ENCODE results near the gene CHD9. TPM values are rescaled to one million over a fixed set of nuclear protein-coding genes. Genes with fewer than 3 reads are reported as not detected.
"Not testable (repeated sequence)": the region's sequence is repeated elsewhere in the genome, so short reads cannot be mapped to it uniquely, and the experiment has no call there.

Gene CHD9
- total and polyA plus RNA-seq, 4 donors = 6.2 to 46.6 (median 32.5) TPM

DNA sequence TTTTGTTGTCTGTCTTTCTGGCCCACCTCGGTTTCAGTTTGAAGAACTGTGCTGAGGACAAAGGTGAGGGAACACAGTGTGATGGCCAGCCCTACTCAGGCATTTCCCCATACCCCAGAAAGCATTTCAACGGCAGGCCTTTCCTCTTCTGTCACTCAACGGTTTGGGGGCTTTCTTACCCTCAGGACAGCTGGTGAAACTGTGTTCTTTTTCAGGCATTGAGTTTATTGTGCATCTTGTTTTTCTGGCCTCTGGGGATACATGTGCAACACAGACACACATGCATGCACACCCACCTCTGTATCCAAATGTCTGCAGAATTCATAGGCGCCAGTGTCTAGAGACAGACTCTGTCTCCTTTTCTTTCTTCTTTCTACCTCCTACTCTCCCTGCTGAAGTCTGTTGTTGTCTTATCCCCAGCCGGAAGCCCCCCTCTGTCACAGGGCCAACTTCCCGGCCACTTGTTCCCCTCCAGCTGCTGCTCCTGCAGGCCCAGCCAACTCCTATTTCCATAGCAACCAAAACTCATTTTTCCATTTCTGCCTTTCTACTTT lies 17.0 kb downstream of the CHD9 start:
- no peak for DNase-seq (ENCODE audit: low spot score)
- Histone ChIP-seq H3K9me3 (ENCODE audit: control insufficient read depth in 4 of 4, low read length in 3 of 4) (no peaks in the 10 kb centered on the region), H3K36me3 (ENCODE audit: control insufficient read depth in 4 of 4, insufficient read depth in 3 of 4, low read depth in 1 of 4, low read length in 3 of 4) (peaks cover 0 to 5% (median 1%) of the 10 kb centered on the region in 4 donors), H3K4me1 (ENCODE audit: control insufficient read depth in 4 of 4, insufficient read depth in 4 of 4, low read length in 3 of 4) (peaks cover 6 to 22% (median 9%) of the 10 kb centered on the region in 4 donors), H3K27me3 (ENCODE audit: control insufficient read depth in 4 of 4, insufficient read depth in 4 of 4, low read length in 3 of 4) (no peaks in the 10 kb centered on the region), H3K9ac (ENCODE audit: low read depth in 1 of 2, low read length in 2 of 2) (no peak overlapping the region), H3K4me3 (ENCODE audit: low read depth in 1 of 3, low read length in 3 of 3) (no peak overlapping the region), H3K27ac (ENCODE audit: low read depth in 1 of 2, low read length in 2 of 2) (peak overlapping the region; percentile 14 to 61)
- WGBS = 33% methylated on average over 6 of the region's 6 CpGs
- peak; percentile 46 for TF ChIP-seq SP1 (IDR thresholded peaks at IDR 0.05)
- no peak for TF ChIP-seq RXRA (IDR thresholded peaks at IDR 0.05)
- TF ChIP-seq, protein P1, sequence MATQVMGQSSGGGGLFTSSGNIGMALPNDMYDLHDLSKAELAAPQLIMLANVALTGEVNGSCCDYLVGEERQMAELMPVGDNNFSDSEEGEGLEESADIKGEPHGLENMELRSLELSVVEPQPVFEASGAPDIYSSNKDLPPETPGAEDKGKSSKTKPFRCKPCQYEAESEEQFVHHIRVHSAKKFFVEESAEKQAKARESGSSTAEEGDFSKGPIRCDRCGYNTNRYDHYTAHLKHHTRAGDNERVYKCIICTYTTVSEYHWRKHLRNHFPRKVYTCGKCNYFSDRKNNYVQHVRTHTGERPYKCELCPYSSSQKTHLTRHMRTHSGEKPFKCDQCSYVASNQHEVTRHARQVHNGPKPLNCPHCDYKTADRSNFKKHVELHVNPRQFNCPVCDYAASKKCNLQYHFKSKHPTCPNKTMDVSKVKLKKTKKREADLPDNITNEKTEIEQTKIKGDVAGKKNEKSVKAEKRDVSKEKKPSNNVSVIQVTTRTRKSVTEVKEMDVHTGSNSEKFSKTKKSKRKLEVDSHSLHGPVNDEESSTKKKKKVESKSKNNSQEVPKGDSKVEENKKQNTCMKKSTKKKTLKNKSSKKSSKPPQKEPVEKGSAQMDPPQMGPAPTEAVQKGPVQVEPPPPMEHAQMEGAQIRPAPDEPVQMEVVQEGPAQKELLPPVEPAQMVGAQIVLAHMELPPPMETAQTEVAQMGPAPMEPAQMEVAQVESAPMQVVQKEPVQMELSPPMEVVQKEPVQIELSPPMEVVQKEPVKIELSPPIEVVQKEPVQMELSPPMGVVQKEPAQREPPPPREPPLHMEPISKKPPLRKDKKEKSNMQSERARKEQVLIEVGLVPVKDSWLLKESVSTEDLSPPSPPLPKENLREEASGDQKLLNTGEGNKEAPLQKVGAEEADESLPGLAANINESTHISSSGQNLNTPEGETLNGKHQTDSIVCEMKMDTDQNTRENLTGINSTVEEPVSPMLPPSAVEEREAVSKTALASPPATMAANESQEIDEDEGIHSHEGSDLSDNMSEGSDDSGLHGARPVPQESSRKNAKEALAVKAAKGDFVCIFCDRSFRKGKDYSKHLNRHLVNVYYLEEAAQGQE (IDR thresholded peaks at IDR 0.05) = no peak
- peak; percentile 47 to 51 for TF ChIP-seq HNF4A (conservative IDR thresholded peaks at IDR 0.05)
- TF ChIP-seq FOXA1 (IDR thresholded peaks at IDR 0.05) = no peak
- TF ChIP-seq TAF1 (conservative IDR thresholded peaks at IDR 0.05) = no peak

DNA sequence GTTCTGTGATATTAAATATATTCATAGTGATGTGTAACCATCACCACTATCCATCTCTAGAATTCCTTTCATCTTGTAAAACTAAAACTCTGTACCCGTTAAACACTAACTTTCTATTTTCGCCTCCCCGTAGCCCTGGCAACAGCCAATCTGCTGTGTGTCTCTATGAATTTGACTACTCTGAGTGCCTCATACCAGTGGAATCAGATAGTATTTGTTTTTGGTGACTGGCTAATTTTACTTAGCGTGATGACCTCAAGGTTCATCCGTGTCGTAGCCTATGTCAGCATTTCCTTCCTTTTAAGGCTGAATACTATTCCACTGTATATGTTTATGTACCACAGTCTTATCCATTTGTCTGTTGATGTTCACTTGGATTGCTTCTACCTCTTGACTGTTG lies 18.2 kb downstream of the CHD9 start:
- Histone ChIP-seq H3K27ac (ENCODE audit: low read depth in 1 of 2, low read length in 2 of 2) (no peak overlapping the region), H3K4me3 (ENCODE audit: low read depth in 1 of 3, low read length in 3 of 3) (no peak overlapping the region), H3K36me3 (ENCODE audit: control insufficient read depth in 4 of 4, insufficient read depth in 3 of 4, low read depth in 1 of 4, low read length in 3 of 4) (peaks cover 0 to 3% (median 1%) of the 10 kb centered on the region in 4 donors), H3K27me3 (ENCODE audit: control insufficient read depth in 4 of 4, insufficient read depth in 4 of 4, low read length in 3 of 4) (no peaks in the 10 kb centered on the region), H3K9ac (ENCODE audit: low read depth in 1 of 2, low read length in 2 of 2) (no peak overlapping the region), H3K9me3 (ENCODE audit: control insufficient read depth in 4 of 4, low read length in 3 of 4) (no peaks in the 10 kb centered on the region), H3K4me1 (ENCODE audit: control insufficient read depth in 4 of 4, insufficient read depth in 4 of 4, low read length in 3 of 4) (peaks cover 6 to 25% (median 11%) of the 10 kb centered on the region in 4 donors)
- TF ChIP-seq HNF4G (IDR thresholded peaks at IDR 0.05) (no peak), HNF4A (conservative IDR thresholded peaks at IDR 0.05) (no peak), TAF1 (conservative IDR thresholded peaks at IDR 0.05) (no peak), NR2F2 (IDR thresholded peaks at IDR 0.05) (no peak), FOXA2 (IDR thresholded peaks at IDR 0.05) (no peak), JUND (IDR thresholded peaks at IDR 0.05) (no peak)
- TF ChIP-seq, protein P1 (IDR thresholded peaks at IDR 0.05) = no peak
- TF ChIP-seq, protein P2, sequence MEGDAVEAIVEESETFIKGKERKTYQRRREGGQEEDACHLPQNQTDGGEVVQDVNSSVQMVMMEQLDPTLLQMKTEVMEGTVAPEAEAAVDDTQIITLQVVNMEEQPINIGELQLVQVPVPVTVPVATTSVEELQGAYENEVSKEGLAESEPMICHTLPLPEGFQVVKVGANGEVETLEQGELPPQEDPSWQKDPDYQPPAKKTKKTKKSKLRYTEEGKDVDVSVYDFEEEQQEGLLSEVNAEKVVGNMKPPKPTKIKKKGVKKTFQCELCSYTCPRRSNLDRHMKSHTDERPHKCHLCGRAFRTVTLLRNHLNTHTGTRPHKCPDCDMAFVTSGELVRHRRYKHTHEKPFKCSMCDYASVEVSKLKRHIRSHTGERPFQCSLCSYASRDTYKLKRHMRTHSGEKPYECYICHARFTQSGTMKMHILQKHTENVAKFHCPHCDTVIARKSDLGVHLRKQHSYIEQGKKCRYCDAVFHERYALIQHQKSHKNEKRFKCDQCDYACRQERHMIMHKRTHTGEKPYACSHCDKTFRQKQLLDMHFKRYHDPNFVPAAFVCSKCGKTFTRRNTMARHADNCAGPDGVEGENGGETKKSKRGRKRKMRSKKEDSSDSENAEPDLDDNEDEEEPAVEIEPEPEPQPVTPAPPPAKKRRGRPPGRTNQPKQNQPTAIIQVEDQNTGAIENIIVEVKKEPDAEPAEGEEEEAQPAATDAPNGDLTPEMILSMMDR (IDR thresholded peaks at IDR 0.05; ENCODE audit: low read depth, low read length, missing input control) = no peak
- TF ChIP-seq, protein P3, sequence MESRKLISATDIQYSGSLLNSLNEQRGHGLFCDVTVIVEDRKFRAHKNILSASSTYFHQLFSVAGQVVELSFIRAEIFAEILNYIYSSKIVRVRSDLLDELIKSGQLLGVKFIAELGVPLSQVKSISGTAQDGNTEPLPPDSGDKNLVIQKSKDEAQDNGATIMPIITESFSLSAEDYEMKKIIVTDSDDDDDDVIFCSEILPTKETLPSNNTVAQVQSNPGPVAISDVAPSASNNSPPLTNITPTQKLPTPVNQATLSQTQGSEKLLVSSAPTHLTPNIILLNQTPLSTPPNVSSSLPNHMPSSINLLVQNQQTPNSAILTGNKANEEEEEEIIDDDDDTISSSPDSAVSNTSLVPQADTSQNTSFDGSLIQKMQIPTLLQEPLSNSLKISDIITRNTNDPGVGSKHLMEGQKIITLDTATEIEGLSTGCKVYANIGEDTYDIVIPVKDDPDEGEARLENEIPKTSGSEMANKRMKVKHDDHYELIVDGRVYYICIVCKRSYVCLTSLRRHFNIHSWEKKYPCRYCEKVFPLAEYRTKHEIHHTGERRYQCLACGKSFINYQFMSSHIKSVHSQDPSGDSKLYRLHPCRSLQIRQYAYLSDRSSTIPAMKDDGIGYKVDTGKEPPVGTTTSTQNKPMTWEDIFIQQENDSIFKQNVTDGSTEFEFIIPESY (IDR thresholded peaks at IDR 0.05) = no peak
- WGBS = 84% methylated on average over 6 of the region's 6 CpGs
- no peak for DNase-seq (ENCODE audit: low spot score)

DNA sequence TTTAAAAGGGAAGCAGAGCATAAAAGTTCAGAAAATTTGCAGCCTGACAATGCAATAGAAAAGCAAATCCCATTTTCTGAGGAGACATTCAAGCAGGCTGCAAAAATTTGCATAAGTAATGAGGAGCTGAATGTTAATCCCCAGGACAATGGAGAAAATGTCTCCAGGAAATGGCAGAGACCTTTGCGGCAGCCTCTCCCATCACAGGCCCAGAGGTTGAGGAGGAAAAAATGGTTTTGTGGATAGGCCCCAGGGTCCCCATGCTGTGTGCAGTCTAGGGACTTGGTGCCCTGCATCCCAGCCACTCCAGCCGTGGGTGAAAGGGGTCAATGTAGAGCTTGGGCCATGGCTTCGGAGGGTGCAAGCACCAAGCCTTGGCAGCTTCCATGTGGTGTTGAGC lies 19.5 kb downstream of the CHD9 start:
- H3K36me3 ChIP-seq (ENCODE audit: control insufficient read depth in 4 of 4, insufficient read depth in 3 of 4, low read depth in 1 of 4, low read length in 3 of 4); H3K9ac ChIP-seq (ENCODE audit: low read depth in 1 of 2, low read length in 2 of 2); H3K4me3 ChIP-seq (ENCODE audit: low read depth in 1 of 3, low read length in 3 of 3); H3K27ac ChIP-seq (ENCODE audit: low read depth in 1 of 2, low read length in 2 of 2); H3K9me3 ChIP-seq (ENCODE audit: control insufficient read depth in 4 of 4, low read length in 3 of 4); H3K27me3 ChIP-seq (ENCODE audit: control insufficient read depth in 4 of 4, insufficient read depth in 4 of 4, low read length in 3 of 4); DNase-seq (ENCODE audit: low spot score): not testable (repeated sequence)
- peaks cover 6 to 23% (median 11%) of the 10 kb centered on the region in 4 donors for H3K4me1 ChIP-seq (ENCODE audit: control insufficient read depth in 4 of 4, insufficient read depth in 4 of 4, low read length in 3 of 4)
- 65% methylated on average over 3 of the region's 3 CpGs for WGBS

DNA sequence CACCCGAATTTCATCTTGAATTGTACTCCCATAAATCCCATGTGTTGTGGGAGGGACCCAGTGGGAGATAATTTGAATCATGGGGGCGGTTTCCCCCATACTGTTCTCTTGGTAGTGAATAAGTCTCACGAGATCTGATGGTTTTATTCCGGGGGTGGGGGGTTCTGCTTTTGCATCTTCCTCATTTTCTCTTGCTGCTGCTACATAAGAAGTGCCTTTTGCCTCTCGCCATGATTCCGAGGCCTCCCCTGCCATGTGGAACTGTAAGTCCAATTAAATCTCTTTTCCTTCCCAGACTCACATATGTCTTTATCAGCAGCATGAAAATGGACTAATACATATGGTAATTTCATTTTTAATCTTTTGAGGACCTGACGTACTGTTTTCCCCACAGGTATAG lies 20.7 kb downstream of the CHD9 start:
- H3K9ac ChIP-seq (ENCODE audit: low read depth in 1 of 2, low read length in 2 of 2); H3K27ac ChIP-seq (ENCODE audit: low read depth in 1 of 2, low read length in 2 of 2); H3K36me3 ChIP-seq (ENCODE audit: control insufficient read depth in 4 of 4, insufficient read depth in 3 of 4, low read depth in 1 of 4, low read length in 3 of 4); DNase-seq (ENCODE audit: low spot score); H3K9me3 ChIP-seq (ENCODE audit: control insufficient read depth in 4 of 4, low read length in 3 of 4); H3K27me3 ChIP-seq (ENCODE audit: control insufficient read depth in 4 of 4, insufficient read depth in 4 of 4, low read length in 3 of 4); H3K4me3 ChIP-seq (ENCODE audit: low read depth in 1 of 3, low read length in 3 of 3): not testable (repeated sequence)
- peaks cover 10 to 23% (median 12%) of the 10 kb centered on the region in 4 donors for H3K4me1 ChIP-seq (ENCODE audit: control insufficient read depth in 4 of 4, insufficient read depth in 4 of 4, low read length in 3 of 4)
- WGBS = 93% methylated on average over 7 of the region's 7 CpGs

All from liver (tissue), 9 donors.